Activated effector memory CD4-positive, alpha-beta T cell treated with Interleukin-2 at 50 U/mL for 16 hours (primary cell): ENCODE measurements around the gene ZNF76.

Experiments used
- DNase-seq: peaks from one replicate; pipeline ENCODE4 v3.0.0-alpha.2; 2020

ZNF76 gene

GRCh38 chr6:35332074-35332887, 72.7 kb downstream of the ZNF76 start:
- peak; percentile 77 for DNase-seq

GRCh38 chr6:35341557-35341956, 82.0 kb downstream of the ZNF76 start:
- DNase-seq = no peak

GRCh38 chr6:35342258-35343091, 82.9 kb downstream of the ZNF76 start, which contains the start of gene PPARD:
TSS of gene PPARD (plus strand) at chr6:35342558. CDS start at chr6:35411088, 68,530 bp downstream.
- DNase-seq = peak; percentile 96

- no peak for DNase-seq
Measured at GRCh38 chr6:35343092-35343834, 83.7 kb downstream of the ZNF76 start.

- DNase-seq = no peak
Measured at GRCh38 chr6:35343835-35344550, 84.5 kb downstream of the ZNF76 start.
